H7 (cell line): ENCODE measurements around the gene ID2. TPM values are rescaled to one million over a fixed set of nuclear protein-coding genes. Genes with fewer than 3 reads are reported as not detected.

Experiments
- DNase-seq: peaks from one replicate; pipeline ENCODE4 v3.0.0; 2012
- H3K27me3 ChIP-seq: 2 replicates; pipeline ENCODE4 v1.6.0; 2011; ENCODE audit warnings: mild to moderate bottlenecking, low read length; ENCODE audit not compliant: control insufficient read depth, insufficient read depth
- H3K36me3 ChIP-seq: replicated peaks from 2 replicates; pipeline ENCODE4 v1.5.1; 2011; ENCODE audit warnings: low read length; ENCODE audit not compliant: control insufficient read depth, insufficient read depth
- H3K4me3 ChIP-seq: 2 replicates; pipeline ENCODE4 v1.5.1; 2011; ENCODE audit warnings: low read depth, mild to moderate bottlenecking, control low read depth, low read length, moderate library complexity; ENCODE audit not compliant: insufficient read depth
- total RNA-seq: library from RNA; depleted of rRNA; stranded (reverse); fragments of >200 nt; shearing (Covaris generic); gene quantifications from 2 replicates; pipeline ENCODE4 v1.2.3, GENCODE V29; 2014

Gene ID2
- total RNA-seq, 1 experiment from 2014 or later, result 38.7 TPM

GRCh38 chr2:8643250-8643995 is 38.4 kb upstream of the ID2 start:
- Histone ChIP-seq H3K4me3 (no peak overlapping the region), H3K27me3 (peaks cover 7% of the 10 kb centered on the region), H3K36me3 (no peaks in the 10 kb centered on the region)
- DNase-seq, result no peak

GRCh38 chr2:8643996-8644356 is 37.9 kb upstream of the ID2 start:
- H3K36me3 ChIP-seq, result no peaks in the 10 kb centered on the region
- no peak overlapping the region for H3K4me3 ChIP-seq
- no peak for DNase-seq
- H3K27me3 ChIP-seq, result peaks cover 2% of the 10 kb centered on the region

- H3K27me3 ChIP-seq, result no peaks in the 10 kb centered on the region; the same call in 1 of the 2 replicates
- peak; percentile 74 for DNase-seq
Measured at GRCh38 chr2:8644605-8645175, 37.2 kb upstream of the ID2 start.

GRCh38 chr2:8645176-8645831 is 36.6 kb upstream of the ID2 start:
- no peak overlapping the region for H3K4me3 ChIP-seq
- no peaks in the 10 kb centered on the region for H3K27me3 ChIP-seq
- DNase-seq, result no peak
- H3K36me3 ChIP-seq, result no peaks in the 10 kb centered on the region

More at GRCh38 chr2:8644605-8645175, 37.2 kb upstream of the ID2 start:
- no peaks in the 10 kb centered on the region for H3K36me3 ChIP-seq
- H3K4me3 ChIP-seq, result no peak overlapping the region

GRCh38 chr2:8646731-8647461 is 35.0 kb upstream of the ID2 start:
- Histone ChIP-seq H3K36me3 (no peaks in the 10 kb centered on the region), H3K4me3 (no peak overlapping the region), H3K27me3 (no peaks in the 10 kb centered on the region)
- no peak for DNase-seq

- Histone ChIP-seq H3K36me3 (no peaks in the 10 kb centered on the region), H3K4me3 (no peak overlapping the region)
Measured at GRCh38 chr2:8647462-8647857, 34.4 kb upstream of the ID2 start.

GRCh38 chr2:8648441-8649213 is 33.2 kb upstream of the ID2 start:
- DNase-seq, result no peak
- H3K36me3 ChIP-seq, result no peaks in the 10 kb centered on the region
- no peak overlapping the region for H3K4me3 ChIP-seq
- H3K27me3 ChIP-seq, result no peaks in the 10 kb centered on the region

More at GRCh38 chr2:8647462-8647857, 34.4 kb upstream of the ID2 start:
- DNase-seq, result no peak
- no peaks in the 10 kb centered on the region for H3K27me3 ChIP-seq

GRCh38 chr2:8649718-8650117 is 32.1 kb upstream of the ID2 start:
- Histone ChIP-seq H3K36me3 (no peaks in the 10 kb centered on the region), H3K4me3 (no peak overlapping the region), H3K27me3 (no peaks in the 10 kb centered on the region)
- no peak for DNase-seq

- Histone ChIP-seq H3K27me3 (no peaks in the 10 kb centered on the region), H3K4me3 (no peak overlapping the region), H3K36me3 (no peaks in the 10 kb centered on the region)
- no peak for DNase-seq
Measured at GRCh38 chr2:8650256-8650655, 31.6 kb upstream of the ID2 start.

- no peaks in the 10 kb centered on the region for H3K27me3 ChIP-seq
- no peaks in the 10 kb centered on the region for H3K36me3 ChIP-seq
- no peak overlapping the region for H3K4me3 ChIP-seq
- DNase-seq, result no peak
Measured at GRCh38 chr2:8652774-8653426, 29.0 kb upstream of the ID2 start.

- Histone ChIP-seq H3K36me3 (no peaks in the 10 kb centered on the region), H3K27me3 (no peaks in the 10 kb centered on the region), H3K4me3 (no peak overlapping the region)
- no peak for DNase-seq
Measured at GRCh38 chr2:8653485-8653884, 28.4 kb upstream of the ID2 start.

- Histone ChIP-seq H3K4me3 (no peak overlapping the region), H3K27me3 (no peaks in the 10 kb centered on the region), H3K36me3 (no peaks in the 10 kb centered on the region)
- DNase-seq, result no peak
Measured at GRCh38 chr2:8654041-8654440, 27.8 kb upstream of the ID2 start.

GRCh38 chr2:8654483-8654882 is 27.4 kb upstream of the ID2 start:
- H3K36me3 ChIP-seq, result no peaks in the 10 kb centered on the region
- DNase-seq, result no peak
- H3K27me3 ChIP-seq, result no peaks in the 10 kb centered on the region
- H3K4me3 ChIP-seq, result no peak overlapping the region

- Histone ChIP-seq H3K4me3 (no peak overlapping the region), H3K36me3 (no peaks in the 10 kb centered on the region), H3K27me3 (no peaks in the 10 kb centered on the region)
- DNase-seq, result no peak
Measured at GRCh38 chr2:8656160-8656641, 25.7 kb upstream of the ID2 start.
